HepG2 (cell line): ENCODE data around the gene TOR1AIP1. TPM values are rescaled to one million over a fixed set of nuclear protein-coding genes. Genes with fewer than 3 reads are reported as not detected.

Source experiments
- ATAC-seq: fragments of 200-7000 bp; cut with Tn5 transposase; 3 replicates; pipeline ENCODE4 v1.9.1; 2020; ENCODE audit warnings: mild to moderate bottlenecking, moderate library complexity
- BruUV-seq: library from RNA; stranded (reverse); fragments of 400-500 nt; replicated peaks from 2 replicates; lab custom pipeline; 2021; lab: Mats Ljungman, UMichigan
- CTCF ChIA-PET: fragments of 300-600 bp; formaldehyde crosslinking; extraction: SDS; loops from one replicate; lab custom pipeline; 2021; ENCODE audit warnings: low total read pairs, inconsistent platforms, low intra/inter-chr PET ratio; lab: Yijun Ruan, JAX
- POLR2A ChIA-PET: fragments of 350-600 bp; sonication (Branson Sonifier 250); formaldehyde crosslinking; loops from one replicate; lab custom pipeline; 2020; ENCODE audit warnings: antibody characterized with exemption, inconsistent platforms; lab: Yijun Ruan, JAX
- DNase-seq: peaks from one replicate; pipeline ENCODE4 v3.0.0-alpha.2; 2015; ENCODE audit warnings: low spot score
- FAIRE-seq: peaks from 3 replicates; lab custom pipeline; 2011; peaks lifted over from hg19 to GRCh38; lab: Jason Lieb, UNC
- H2AFZ ChIP-seq: one replicate; pipeline ENCODE4 v1.6.1; 2011; ENCODE audit warnings: low read length, inconsistent platforms
- H3K27ac ChIP-seq: fragments of 300-600 bp; 3 replicates; pipeline ENCODE4 v1.8.0; 2011; ENCODE audit warnings: mixed run types, mild to moderate bottlenecking, mixed read lengths, low read length, inconsistent platforms; ENCODE audit not compliant: insufficient read depth; ENCODE audit errors: extremely low read length
- H3K27me3 ChIP-seq, 2 experiments: fragments of 200-600 bp in 1 of 2; 2 replicates in 1 of 2; 3 replicates in 1 of 2; pipeline versions ENCODE4 v1.6.0 to v1.8.0; 2011; ENCODE audit warnings: low read length in 2 of 2, mild to moderate bottlenecking in 2 of 2, moderate library complexity in 2 of 2, inconsistent platforms in 1 of 2; ENCODE audit not compliant: insufficient read depth in 2 of 2, control insufficient read depth in 1 of 2
- H3K36me3 ChIP-seq, 2 experiments: fragments of 200-600 bp in 1 of 2; replicated peaks in 1 of 2; 2 replicates in 1 of 2; 3 replicates in 1 of 2; pipeline versions ENCODE4 v1.5.1 to v1.8.0; 2011; ENCODE audit warnings: low read length in 2 of 2, inconsistent platforms in 1 of 2; ENCODE audit not compliant: insufficient read depth in 2 of 2, control insufficient read depth in 1 of 2
- H3K4me1 ChIP-seq: 2 replicates; pipeline ENCODE4 v1.5.1; 2012; ENCODE audit warnings: low read length, inconsistent platforms; ENCODE audit not compliant: insufficient read depth
- H3K4me2 ChIP-seq: 2 replicates; pipeline ENCODE4 v1.6.0; 2011; ENCODE audit warnings: low read depth, low read length, inconsistent platforms
- H3K4me3 ChIP-seq, 3 experiments: fragments of 200-600 bp in 1 of 3; sonication (generic), shearing (Covaris generic) in 1 of 3; replicated peaks in 1 of 3; 2 replicates each; pipeline ENCODE4 v1.5.1; 2011 to 2016; ENCODE audit warnings: low read length in 3 of 3, inconsistent platforms in 2 of 3, low read depth in 2 of 3, mild to moderate bottlenecking in 2 of 3, control low read depth in 1 of 3, mixed read lengths in 1 of 3; ENCODE audit not compliant: insufficient read depth in 1 of 3
- H3K79me2 ChIP-seq: one replicate; pipeline ENCODE4 v1.6.1; 2011; ENCODE audit warnings: low read length, inconsistent platforms; ENCODE audit not compliant: insufficient read depth
- H3K9ac ChIP-seq: 2 replicates; pipeline ENCODE4 v1.6.0; 2011; ENCODE audit warnings: mild to moderate bottlenecking, low read depth, low read length, inconsistent platforms; ENCODE audit not compliant: insufficient read depth
- H3K9me3 ChIP-seq: 2 replicates; pipeline ENCODE4 v1.5.1; 2012; ENCODE audit warnings: mild to moderate bottlenecking, low read length
- H4K20me1 ChIP-seq: 2 replicates; pipeline ENCODE4 v1.6.0; 2011; ENCODE audit warnings: inconsistent platforms, mild to moderate bottlenecking, low read length, moderate library complexity; ENCODE audit not compliant: insufficient read depth
- EHMT2 ChIP-seq: fragments of 200-600 bp; sonication (generic); IDR thresholded peaks from 2 replicates; pipeline ENCODE4 v1.7.0; 2017; ENCODE audit warnings: antibody characterized with exemption, low read depth, low read length, borderline replicate concordance
- HNRNPUL1 ChIP-seq: fragments of 200-400 bp; formaldehyde crosslinking; IDR thresholded peaks from 2 replicates; pipeline ENCODE4 v1.6.1; 2017; ENCODE audit warnings: low read depth, mild to moderate bottlenecking, low read length, moderate library complexity
- NR1H2 ChIP-seq: sonication (generic); formaldehyde crosslinking; IDR thresholded peaks from 2 replicates; pipeline ENCODE4 v1.8.1; 2022; ENCODE audit warnings: low read depth, missing genetic modification reagents, borderline replicate concordance
- NR3C1 ChIP-seq: sonication (generic); formaldehyde crosslinking; IDR thresholded peaks from 2 replicates; pipeline ENCODE4 v1.4.0; 2020; ENCODE audit warnings: missing genetic modification reagents
- SKI ChIP-seq: fragments of 450-650 bp; IDR thresholded peaks from one replicate; pipeline ENCODE4 v1.6.1; 2018; ENCODE audit warnings: mild to moderate bottlenecking; ENCODE audit not compliant: partially characterized antibody
- SRSF1 ChIP-seq: fragments of 200-400 bp; formaldehyde crosslinking; optimal IDR thresholded peaks from 2 replicates; pipeline ENCODE3; 2017; ENCODE audit warnings: mild to moderate bottlenecking, low read depth, low read length, moderate library complexity
- ZFP1 ChIP-seq: IDR thresholded peaks from 2 replicates; pipeline ENCODE4 v1.6.1; 2016
- ZKSCAN8 ChIP-seq: IDR thresholded peaks from 2 replicates; pipeline ENCODE4 v1.6.1; 2016; ENCODE audit warnings: borderline replicate concordance, missing genetic modification reagents, missing compliant biosample characterization
- ZNF333 ChIP-seq: sonication (generic); formaldehyde crosslinking; IDR thresholded peaks from 2 replicates; pipeline ENCODE4 v1.4.0; 2020; ENCODE audit warnings: mild to moderate bottlenecking, missing genetic modification reagents, borderline replicate concordance
- ZNF343 ChIP-seq: sonication (generic); formaldehyde crosslinking; IDR thresholded peaks from 2 replicates; pipeline ENCODE4 v1.4.0; 2020; ENCODE audit warnings: mild to moderate bottlenecking, missing genetic modification reagents
- ZNF562 ChIP-seq: sonication (generic); formaldehyde crosslinking; IDR thresholded peaks from 2 replicates; pipeline ENCODE4 v1.8.0; 2022; ENCODE audit warnings: missing genetic modification reagents, borderline replicate concordance
- ZNF670 ChIP-seq: sonication (generic); formaldehyde crosslinking; IDR thresholded peaks from 2 replicates; pipeline ENCODE4 v1.8.0; 2022; ENCODE audit warnings: mild to moderate bottlenecking, missing genetic modification reagents, borderline replicate concordance
- ZNF674 ChIP-seq: sonication (generic); formaldehyde crosslinking; IDR thresholded peaks from 2 replicates; pipeline ENCODE4 v1.5.0; 2020; ENCODE audit warnings: low read depth, mild to moderate bottlenecking, missing genetic modification reagents
- ZNF747 ChIP-seq: sonication (generic); formaldehyde crosslinking; IDR thresholded peaks from 2 replicates; pipeline ENCODE4 v1.8.1; 2023; ENCODE audit warnings: missing genetic modification reagents, mild to moderate bottlenecking, borderline replicate concordance
- ZNF75D ChIP-seq: sonication (generic); formaldehyde crosslinking; IDR thresholded peaks from 2 replicates; pipeline ENCODE4 v1.8.1; 2023; ENCODE audit warnings: missing genetic modification reagents, mild to moderate bottlenecking, borderline replicate concordance
- WGBS: methylation state at CpG from one replicate; pipeline ENCODE4 v1.1.6; 2017; ENCODE audit warnings: low lambda C conversion rate; 5-methylcytosine and 5-hydroxymethylcytosine counted together
- in situ Hi-C: cut with HindIII; loops from 2 replicates; pipeline ENCODE4 v1.10.0; 2017; ENCODE audit warnings: low pct_unique_long_range_greater_than_20kb; ENCODE audit not compliant: extremely low pct_ligation_motif_present
- intact Hi-C: fragments of 100-400 bp; cut with micrococcal nuclease; formaldehyde crosslinking; loops from one replicate; pipeline ENCODE4 v1.10.0; 2022; ENCODE audit not compliant: unreplicated experiment
- polyA plus RNA-seq, 8 experiments: library from polyadenylated mRNA; depleted of rRNA in 3 of 8; stranded (reverse) in 7 of 8; unstranded in 1 of 8; fragments of >200 nt; fragmentation: Illumina TruSeq in 4 of 8; extraction: Trizol in 4 of 8; gene quantifications; 2 replicates each; pipeline versions ENCODE4 v1.2.1 to v1.2.3, GENCODE V29; 2011 to 2016; ENCODE audit warnings: low read depth in 4 of 8, missing spikeins in 1 of 8, mixed read lengths in 1 of 8; ENCODE audit not compliant: insufficient read depth in 1 of 8
- total RNA-seq, 5 experiments: library from RNA; depleted of rRNA; stranded (reverse); fragments of >200 nt; fragmentation: Illumina TruSeq; extraction: Trizol; gene quantifications; 2 replicates each; pipeline ENCODE4 v1.2.3, GENCODE V29; 2016; ENCODE audit warnings: low read depth in 1 of 5
- TF ChIP-seq, protein P1 (sequence below): sonication (generic); formaldehyde crosslinking; IDR thresholded peaks from 2 replicates; pipeline ENCODE4 v1.5.0; 2020; ENCODE audit warnings: missing genetic modification reagents
- TF ChIP-seq, protein P2 (sequence below): fragments of 450-650 bp; IDR thresholded peaks from 2 replicates; pipeline ENCODE4 v1.6.1; 2017
- TF ChIP-seq, protein P3 (sequence below): sonication (generic); formaldehyde crosslinking; IDR thresholded peaks from 2 replicates; pipeline ENCODE4 v1.8.0; 2022; ENCODE audit warnings: missing genetic modification reagents, low read depth, mild to moderate bottlenecking, borderline replicate concordance
- TF ChIP-seq, protein P4 (sequence below): sonication (generic); formaldehyde crosslinking; IDR thresholded peaks from 2 replicates; pipeline ENCODE4 v1.8.0; 2022; ENCODE audit warnings: mild to moderate bottlenecking, missing genetic modification reagents, moderate library complexity

The TOR1AIP1 gene
- total and polyA plus RNA-seq, 2 of the 13 experiments (the other 11 are each of a cell fraction or from before 2014, with no cell fraction given): 15.6 to 29.0 TPM

GRCh38 chr1:179857009-179857408 lies 25.1 kb upstream of the TOR1AIP1 start:
- Histone ChIP-seq H3K79me2 (no peaks in the 10 kb centered on the region), H3K4me2 (no peak overlapping the region), H3K9me3 (no peaks in the 10 kb centered on the region), H3K36me3 (peaks cover 3 to 5% of the 10 kb centered on the region in 2 experiments; a peak in 3 of 5 replicates), H3K27me3 (no peaks in the 10 kb centered on the region), H3K27ac (no peak overlapping the region), H2AFZ (no peak overlapping the region), H3K9ac (no peak overlapping the region), H3K4me1 (no peaks in the 10 kb centered on the region)
- ATAC-seq (no peak), FAIRE-seq (no peak)
- intact Hi-C loops: no loop called here
- ChIA-PET CTCF (no interaction called here), POLR2A (no interaction called here)
- BruUV-seq: no TSS peak
- TF ChIP-seq, protein P1, sequence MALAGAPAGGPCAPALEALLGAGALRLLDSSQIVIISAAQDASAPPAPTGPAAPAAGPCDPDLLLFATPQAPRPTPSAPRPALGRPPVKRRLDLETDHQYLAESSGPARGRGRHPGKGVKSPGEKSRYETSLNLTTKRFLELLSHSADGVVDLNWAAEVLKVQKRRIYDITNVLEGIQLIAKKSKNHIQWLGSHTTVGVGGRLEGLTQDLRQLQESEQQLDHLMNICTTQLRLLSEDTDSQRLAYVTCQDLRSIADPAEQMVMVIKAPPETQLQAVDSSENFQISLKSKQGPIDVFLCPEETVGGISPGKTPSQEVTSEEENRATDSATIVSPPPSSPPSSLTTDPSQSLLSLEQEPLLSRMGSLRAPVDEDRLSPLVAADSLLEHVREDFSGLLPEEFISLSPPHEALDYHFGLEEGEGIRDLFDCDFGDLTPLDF (CRISPR knock-in tag): no peak
- TF ChIP-seq EHMT2: no peak
- no peak for TF ChIP-seq SKI
- no peak for TF ChIP-seq ZNF747 (CRISPR knock-in tag)
- TF ChIP-seq SRSF1: no peak
- TF ChIP-seq, protein P2, sequence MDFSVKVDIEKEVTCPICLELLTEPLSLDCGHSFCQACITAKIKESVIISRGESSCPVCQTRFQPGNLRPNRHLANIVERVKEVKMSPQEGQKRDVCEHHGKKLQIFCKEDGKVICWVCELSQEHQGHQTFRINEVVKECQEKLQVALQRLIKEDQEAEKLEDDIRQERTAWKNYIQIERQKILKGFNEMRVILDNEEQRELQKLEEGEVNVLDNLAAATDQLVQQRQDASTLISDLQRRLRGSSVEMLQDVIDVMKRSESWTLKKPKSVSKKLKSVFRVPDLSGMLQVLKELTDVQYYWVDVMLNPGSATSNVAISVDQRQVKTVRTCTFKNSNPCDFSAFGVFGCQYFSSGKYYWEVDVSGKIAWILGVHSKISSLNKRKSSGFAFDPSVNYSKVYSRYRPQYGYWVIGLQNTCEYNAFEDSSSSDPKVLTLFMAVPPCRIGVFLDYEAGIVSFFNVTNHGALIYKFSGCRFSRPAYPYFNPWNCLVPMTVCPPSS: no peak
- TF ChIP-seq ZNF75D (CRISPR knock-in tag): no peak
- no peak for TF ChIP-seq ZNF343
- no peak for TF ChIP-seq ZKSCAN8
- no peak for TF ChIP-seq ZFP1 (CRISPR knock-in tag)
- TF ChIP-seq ZNF670 (CRISPR knock-in tag): no peak
- TF ChIP-seq HNRNPUL1: no peak
- TF ChIP-seq ZNF674: no peak
- TF ChIP-seq, protein P3, sequence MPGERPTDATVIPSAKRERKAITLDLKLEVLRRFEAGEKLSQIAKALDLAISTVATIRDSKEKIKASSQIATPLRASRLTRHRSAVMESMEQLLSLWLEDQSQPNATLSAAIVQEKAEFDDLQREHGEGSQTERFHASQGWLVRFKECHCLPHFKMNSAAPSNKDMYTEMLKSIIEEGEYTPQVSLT (CRISPR knock-in tag): no peak
- no peak for TF ChIP-seq ZNF333 (CRISPR knock-in tag)
- TF ChIP-seq NR1H2: no peak
- TF ChIP-seq NR3C1 (CRISPR knock-in tag): no peak
- no peak for TF ChIP-seq ZNF562 (CRISPR knock-in tag)
- TF ChIP-seq, protein P4, sequence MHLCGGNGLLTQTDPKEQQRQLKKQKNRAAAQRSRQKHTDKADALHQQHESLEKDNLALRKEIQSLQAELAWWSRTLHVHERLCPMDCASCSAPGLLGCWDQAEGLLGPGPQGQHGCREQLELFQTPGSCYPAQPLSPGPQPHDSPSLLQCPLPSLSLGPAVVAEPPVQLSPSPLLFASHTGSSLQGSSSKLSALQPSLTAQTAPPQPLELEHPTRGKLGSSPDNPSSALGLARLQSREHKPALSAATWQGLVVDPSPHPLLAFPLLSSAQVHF (CRISPR knock-in tag): no peak
- TF ChIP-seq, all 625 proteins: peak for 0
- Histone ChIP-seq H3K4me3 (no peak overlapping the region), H4K20me1 (peaks cover 7% of the 10 kb centered on the region; the same call in 1 of the 2 replicates)
- no peak for DNase-seq
- in situ Hi-C loops: no loop called here
- WGBS: 94% methylated on average over 4 of the region's 4 CpGs
